Glutamatergic neuron (in vitro differentiated cells): ENCODE data around the gene COL6A2. TPM values are rescaled to one million over a fixed set of nuclear protein-coding genes. Genes with fewer than 3 reads are reported as not detected.
"Not testable (repeated sequence)": the region's sequence is repeated elsewhere in the genome, so short reads cannot be mapped to it uniquely, and the experiment has no call there.

Source experiments
- DNase-seq: peaks from one replicate; pipeline ENCODE4 v3.0.0; 2022
- H3K27ac Mint-ChIP-seq: one replicate; pipeline ENCODE4 v1.8.0; 2020; ENCODE audit warnings: mild to moderate bottlenecking, mixed read lengths, inconsistent platforms; ENCODE audit not compliant: unreplicated experiment
- H3K27me3 Mint-ChIP-seq: one replicate; pipeline ENCODE4 v1.8.0; 2020; ENCODE audit warnings: mild to moderate bottlenecking, moderate library complexity, mixed read lengths, inconsistent platforms; ENCODE audit not compliant: unreplicated experiment
- H3K36me3 Mint-ChIP-seq: one replicate; pipeline ENCODE4 v1.8.0; 2020; ENCODE audit warnings: mild to moderate bottlenecking, mixed read lengths, inconsistent platforms; ENCODE audit not compliant: unreplicated experiment
- H3K4me1 Mint-ChIP-seq: one replicate; pipeline ENCODE4 v1.8.0; 2020; ENCODE audit warnings: mild to moderate bottlenecking, low read depth, mixed read lengths, inconsistent platforms; ENCODE audit not compliant: unreplicated experiment
- H3K4me3 Mint-ChIP-seq: one replicate; pipeline ENCODE4 v1.8.0; 2020; ENCODE audit warnings: mild to moderate bottlenecking, mixed read lengths, inconsistent platforms; ENCODE audit not compliant: unreplicated experiment
- H3K9me3 Mint-ChIP-seq: one replicate; pipeline ENCODE4 v1.8.0; 2020; ENCODE audit warnings: mild to moderate bottlenecking, moderate library complexity, mixed read lengths, inconsistent platforms; ENCODE audit not compliant: unreplicated experiment
- CTCF ChIP-seq: fragments of 200-600 bp; sonication (generic); IDR thresholded peaks from one replicate; pipeline ENCODE4 v1.5.0; 2021; ENCODE audit not compliant: partially characterized antibody, unreplicated experiment
- total RNA-seq: library from RNA; stranded (reverse); fragmentation: NEBNext Ultra II Directional; extraction: Animal tissue kit (Norgen Biotek cat#: 25700); gene quantifications from one replicate; pipeline ENCODE4 v1.2.1, GENCODE V29; 2021; ENCODE audit not compliant: unreplicated experiment

Gene COL6A2
- total RNA-seq, 1 donor from 2014 or later, result 55.2 TPM

- Mint-ChIP-seq H3K9me3 (peaks cover 7% of the 10 kb centered on the region), H3K4me3 (no peak overlapping the region), H3K27ac (no peak overlapping the region), H3K27me3 (no peaks in the 10 kb centered on the region), H3K4me1 (no peaks in the 10 kb centered on the region), H3K36me3 (peaks cover 5% of the 10 kb centered on the region)
- no peak for DNase-seq
- no peak for TF ChIP-seq CTCF
Observed at GRCh38 chr21:46082713-46082962, 15.3 kb upstream of the COL6A2 start.

- no peak overlapping the region for H3K4me3 Mint-ChIP-seq
- H3K9me3 Mint-ChIP-seq, result peaks cover 5% of the 10 kb centered on the region
- H3K36me3 Mint-ChIP-seq, result peaks cover 5% of the 10 kb centered on the region
- TF ChIP-seq CTCF, result no peak
- DNase-seq, result no peak
- H3K27ac Mint-ChIP-seq, result no peak overlapping the region
- no peaks in the 10 kb centered on the region for H3K27me3 Mint-ChIP-seq
- H3K4me1 Mint-ChIP-seq, result no peaks in the 10 kb centered on the region
Observed at GRCh38 chr21:46082963-46083790, 14.7 kb upstream of the COL6A2 start.

DNA sequence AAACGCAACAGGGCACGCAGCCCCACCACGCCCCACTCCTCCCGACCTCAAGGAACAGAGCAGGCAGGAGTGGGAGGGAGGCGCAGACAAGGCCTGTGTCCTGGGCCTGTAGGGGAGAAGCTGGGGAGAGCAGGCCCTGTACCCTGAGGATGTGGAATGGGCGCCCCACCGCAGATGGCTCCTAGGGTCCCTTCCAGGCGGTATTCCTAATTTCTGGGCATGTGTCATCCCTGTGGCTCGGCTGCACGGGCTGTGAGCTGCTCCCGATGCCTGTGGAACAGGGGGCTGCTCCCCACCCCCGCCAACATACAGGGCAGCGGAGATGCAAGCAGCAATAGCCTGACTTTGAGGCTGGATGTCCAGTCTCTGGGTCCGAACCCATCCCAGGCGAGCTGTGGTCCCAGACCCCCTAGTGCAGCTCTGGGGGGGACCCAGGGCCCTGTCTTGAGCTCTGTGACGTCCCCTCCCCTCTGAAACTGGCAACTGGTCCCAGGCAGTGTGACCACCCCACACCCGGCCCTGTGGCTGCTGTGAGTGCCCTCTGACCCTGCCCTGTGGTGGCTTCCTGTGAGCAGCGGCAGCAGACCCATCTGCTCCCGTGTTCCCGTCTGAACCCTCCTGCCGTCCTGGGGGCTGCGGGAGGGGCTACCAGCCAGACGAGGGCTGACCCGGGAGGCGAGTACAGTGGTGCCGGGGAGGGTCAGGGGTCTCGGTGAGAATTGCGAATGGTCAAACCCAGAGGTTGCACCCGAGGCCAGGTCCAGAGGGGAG lies 13.9 kb upstream of the COL6A2 start:
- H3K27ac Mint-ChIP-seq, result no peak overlapping the region

DNA sequence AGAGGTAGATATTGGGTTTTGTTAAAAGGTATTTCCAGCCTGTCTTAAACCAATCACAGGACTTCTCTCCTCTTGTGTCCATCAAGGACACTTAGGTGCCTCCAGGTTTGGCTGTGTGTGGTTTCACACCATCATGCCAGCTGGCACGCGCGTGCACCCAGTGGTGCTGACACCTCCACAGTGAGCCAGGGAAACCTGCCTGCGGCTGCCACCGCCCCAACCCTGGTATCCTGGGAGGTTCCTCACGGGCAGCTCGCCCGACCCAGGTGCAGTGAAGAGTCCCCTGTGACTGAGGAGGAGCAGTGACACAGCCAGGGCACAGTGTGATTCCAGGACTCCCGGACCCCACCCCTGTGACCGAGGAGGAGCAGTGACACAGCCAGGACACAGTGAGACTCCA lies 13.2 kb upstream of the COL6A2 start:
- no peak for DNase-seq
- Mint-ChIP-seq H3K4me1 (no peaks in the 10 kb centered on the region), H3K9me3 (peaks cover 5% of the 10 kb centered on the region), H3K27ac (no peak overlapping the region), H3K27me3 (no peaks in the 10 kb centered on the region), H3K36me3 (peaks cover 10% of the 10 kb centered on the region), H3K4me3 (no peak overlapping the region)
- no peak for TF ChIP-seq CTCF

More for the DNA sequence above, 13.9 kb upstream of the COL6A2 start:
- Mint-ChIP-seq H3K27me3 (no peaks in the 10 kb centered on the region), H3K4me1 (no peaks in the 10 kb centered on the region), H3K36me3 (peaks cover 10% of the 10 kb centered on the region), H3K9me3 (peaks cover 5% of the 10 kb centered on the region), H3K4me3 (no peak overlapping the region)
- TF ChIP-seq CTCF, result no peak
- no peak for DNase-seq

DNA sequence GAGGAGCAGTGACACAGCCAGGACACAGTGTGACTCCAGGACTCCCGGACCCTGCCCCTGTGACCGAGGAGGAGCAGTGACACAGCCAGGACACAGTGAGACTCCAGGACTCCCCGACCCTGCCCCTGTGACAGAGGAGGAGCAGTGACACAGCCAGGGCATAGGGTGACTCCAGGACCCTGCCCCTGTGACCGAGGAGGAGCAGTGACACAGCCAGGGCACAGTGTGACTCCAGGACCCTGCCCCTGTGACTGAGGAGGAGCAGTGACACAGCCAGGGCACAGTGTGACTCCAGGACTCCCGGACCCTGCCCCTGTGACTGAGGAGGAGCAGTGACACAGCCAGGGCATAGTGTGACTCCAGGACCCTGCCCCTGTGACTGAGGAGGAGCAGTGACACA lies 12.7 kb upstream of the COL6A2 start:
- H3K27me3 Mint-ChIP-seq, H3K4me3 Mint-ChIP-seq, H3K27ac Mint-ChIP-seq, H3K9me3 Mint-ChIP-seq, H3K4me1 Mint-ChIP-seq, DNase-seq: not testable (repeated sequence)
- peaks cover 11% of the 10 kb centered on the region for H3K36me3 Mint-ChIP-seq
